ENCODE data around the gene FDCSP. TPM values are rescaled to one million over a fixed set of nuclear protein-coding genes. Genes with fewer than 3 reads are reported as not detected.

The FDCSP gene
- total and polyA plus RNA-seq, 9 of the 15 experiments (the other 6 are each of a cell fraction or from before 2014, with no cell fraction given) = not detected

GRCh38 chr4:70280567-70280966 lies 54.6 kb downstream of the FDCSP start (continued):
- TF ChIP-seq MGA (IDR thresholded peaks at IDR 0.05) (no peak), SFPQ (IDR thresholded peaks at IDR 0.05; ENCODE audit: low read depth, low read length) (no peak), ZNF780A (CRISPR knock-in tag; IDR thresholded peaks at IDR 0.05) (no peak), CC2D1A (IDR thresholded peaks at IDR 0.05) (no peak), HEY1 (CRISPR knock-in tag; IDR thresholded peaks at IDR 0.05; ENCODE audit: borderline replicate concordance) (no peak)

Other genes starting within 250 kb of the FDCSP start
Only the 7 nearest of the 11 such genes appear.
- not detected in 2 replicates for gene PRR27, start 71.9 kb upstream of the FDCSP start, total RNA-seq (2014; rRNA removed)
- gene PRR27, start 71.9 kb upstream of the FDCSP start, total RNA-seq (2014; rRNA removed; fragmentation: Illumina TruSeq; extraction: Trizol) = not detected in 2 replicates
- not detected in 2 replicates for gene PRR27, start 71.9 kb upstream of the FDCSP start, total RNA-seq (2015; rRNA removed; fragmentation: Illumina TruSeq; extraction: Trizol)
- gene PRR27, start 71.9 kb upstream of the FDCSP start, total RNA-seq (2021) = not detected in 2 replicates
- gene PRR27, start 71.9 kb upstream of the FDCSP start, polyA plus RNA-seq (2011; rRNA removed) = not detected in 2 replicates
- gene PRR27, start 71.9 kb upstream of the FDCSP start, polyA plus RNA-seq (2014; fragmentation: Illumina TruSeq; extraction: Trizol) = not detected in 2 replicates
- gene PRR27, start 71.9 kb upstream of the FDCSP start, polyA plus RNA-seq (2014; fragmentation: Nextera tagmentation; extraction: Ambion mirVana) = not detected
- gene PRR27, start 71.9 kb upstream of the FDCSP start, polyA plus RNA-seq (2014; rRNA removed) = not detected in 2 replicates
- gene ODAM, start 30.4 kb upstream of the FDCSP start, total RNA-seq (2014; rRNA removed) = not detected in 2 replicates
- not detected in 2 replicates for gene ODAM, start 30.4 kb upstream of the FDCSP start, total RNA-seq (2014; rRNA removed; fragmentation: Illumina TruSeq; extraction: Trizol)
- not detected in 2 replicates for gene ODAM, start 30.4 kb upstream of the FDCSP start, total RNA-seq (2015; rRNA removed; fragmentation: Illumina TruSeq; extraction: Trizol)
- not detected in 2 replicates for gene ODAM, start 30.4 kb upstream of the FDCSP start, total RNA-seq (2021)
- gene ODAM, start 30.4 kb upstream of the FDCSP start, polyA plus RNA-seq (2011; rRNA removed) = not detected in 2 replicates
- not detected in 2 replicates for gene ODAM, start 30.4 kb upstream of the FDCSP start, polyA plus RNA-seq (2014; fragmentation: Illumina TruSeq; extraction: Trizol)
- gene ODAM, start 30.4 kb upstream of the FDCSP start, polyA plus RNA-seq (2014; fragmentation: Nextera tagmentation; extraction: Ambion mirVana) = not detected
- gene ODAM, start 30.4 kb upstream of the FDCSP start, polyA plus RNA-seq (2014; rRNA removed) = not detected in 2 replicates
- gene CSN3, start 16.5 kb downstream of the FDCSP start, total RNA-seq (2014; rRNA removed) = not detected in 2 replicates
- not detected in 2 replicates for gene CSN3, start 16.5 kb downstream of the FDCSP start, total RNA-seq (2014; rRNA removed; fragmentation: Illumina TruSeq; extraction: Trizol)
- gene CSN3, start 16.5 kb downstream of the FDCSP start, total RNA-seq (2015; rRNA removed; fragmentation: Illumina TruSeq; extraction: Trizol) = not detected in 2 replicates
- gene CSN3, start 16.5 kb downstream of the FDCSP start, total RNA-seq (2021) = not detected in 2 replicates
- gene CSN3, start 16.5 kb downstream of the FDCSP start, polyA plus RNA-seq (2011; rRNA removed) = not detected in 2 replicates
- gene CSN3, start 16.5 kb downstream of the FDCSP start, polyA plus RNA-seq (2014; fragmentation: Illumina TruSeq; extraction: Trizol) = not detected in 2 replicates
- not detected for gene CSN3, start 16.5 kb downstream of the FDCSP start, polyA plus RNA-seq (2014; fragmentation: Nextera tagmentation; extraction: Ambion mirVana)
- gene CSN3, start 16.5 kb downstream of the FDCSP start, polyA plus RNA-seq (2014; rRNA removed) = not detected in 2 replicates
- not detected in 2 replicates for gene CABS1, start 108.9 kb downstream of the FDCSP start, total RNA-seq (2014; rRNA removed)
- not detected in 2 replicates for gene CABS1, start 108.9 kb downstream of the FDCSP start, total RNA-seq (2014; rRNA removed; fragmentation: Illumina TruSeq; extraction: Trizol)
- gene CABS1, start 108.9 kb downstream of the FDCSP start, total RNA-seq (2015; rRNA removed; fragmentation: Illumina TruSeq; extraction: Trizol) = not detected in 2 replicates
- not detected in 2 replicates for gene CABS1, start 108.9 kb downstream of the FDCSP start, total RNA-seq (2021)
- not detected in 2 replicates for gene CABS1, start 108.9 kb downstream of the FDCSP start, polyA plus RNA-seq (2011; rRNA removed)
- gene CABS1, start 108.9 kb downstream of the FDCSP start, polyA plus RNA-seq (2014; fragmentation: Illumina TruSeq; extraction: Trizol) = not detected in 2 replicates
- gene CABS1, start 108.9 kb downstream of the FDCSP start, polyA plus RNA-seq (2014; fragmentation: Nextera tagmentation; extraction: Ambion mirVana) = not detected
- not detected in 2 replicates for gene CABS1, start 108.9 kb downstream of the FDCSP start, polyA plus RNA-seq (2014; rRNA removed)
- not detected in 2 replicates for gene SMR3A, start 134.6 kb downstream of the FDCSP start, total RNA-seq (2014; rRNA removed)
- gene SMR3A, start 134.6 kb downstream of the FDCSP start, total RNA-seq (2014; rRNA removed; fragmentation: Illumina TruSeq; extraction: Trizol) = not detected in 2 replicates
- not detected in 2 replicates for gene SMR3A, start 134.6 kb downstream of the FDCSP start, total RNA-seq (2015; rRNA removed; fragmentation: Illumina TruSeq; extraction: Trizol)
- not detected in 2 replicates for gene SMR3A, start 134.6 kb downstream of the FDCSP start, total RNA-seq (2021)
- gene SMR3A, start 134.6 kb downstream of the FDCSP start, polyA plus RNA-seq (2011; rRNA removed) = not detected in 2 replicates
- not detected in 2 replicates for gene SMR3A, start 134.6 kb downstream of the FDCSP start, polyA plus RNA-seq (2014; fragmentation: Illumina TruSeq; extraction: Trizol)
- not detected for gene SMR3A, start 134.6 kb downstream of the FDCSP start, polyA plus RNA-seq (2014; fragmentation: Nextera tagmentation; extraction: Ambion mirVana)
- not detected in 2 replicates for gene SMR3A, start 134.6 kb downstream of the FDCSP start, polyA plus RNA-seq (2014; rRNA removed)
- gene SMR3B, start 157.0 kb downstream of the FDCSP start, total RNA-seq (2014; rRNA removed) = not detected in 2 replicates
- gene SMR3B, start 157.0 kb downstream of the FDCSP start, total RNA-seq (2014; rRNA removed; fragmentation: Illumina TruSeq; extraction: Trizol) = not detected in 2 replicates
- gene SMR3B, start 157.0 kb downstream of the FDCSP start, total RNA-seq (2015; rRNA removed; fragmentation: Illumina TruSeq; extraction: Trizol) = not detected in 2 replicates
- not detected in 2 replicates for gene SMR3B, start 157.0 kb downstream of the FDCSP start, total RNA-seq (2021)
- not detected in 2 replicates for gene SMR3B, start 157.0 kb downstream of the FDCSP start, polyA plus RNA-seq (2011; rRNA removed)
- gene SMR3B, start 157.0 kb downstream of the FDCSP start, polyA plus RNA-seq (2014; fragmentation: Illumina TruSeq; extraction: Trizol) = not detected in 2 replicates
- gene SMR3B, start 157.0 kb downstream of the FDCSP start, polyA plus RNA-seq (2014; fragmentation: Nextera tagmentation; extraction: Ambion mirVana) = not detected
- not detected in 2 replicates for gene SMR3B, start 157.0 kb downstream of the FDCSP start, polyA plus RNA-seq (2014; rRNA removed)
- not detected in 2 replicates for gene OPRPN, start 171.8 kb downstream of the FDCSP start, total RNA-seq (2014; rRNA removed)
- not detected in 2 replicates for gene OPRPN, start 171.8 kb downstream of the FDCSP start, total RNA-seq (2014; rRNA removed; fragmentation: Illumina TruSeq; extraction: Trizol)
- not detected in 2 replicates for gene OPRPN, start 171.8 kb downstream of the FDCSP start, total RNA-seq (2015; rRNA removed; fragmentation: Illumina TruSeq; extraction: Trizol)
- gene OPRPN, start 171.8 kb downstream of the FDCSP start, total RNA-seq (2021) = not detected in 2 replicates
- gene OPRPN, start 171.8 kb downstream of the FDCSP start, polyA plus RNA-seq (2011; rRNA removed) = not detected in 2 replicates
- not detected in 2 replicates for gene OPRPN, start 171.8 kb downstream of the FDCSP start, polyA plus RNA-seq (2014; fragmentation: Illumina TruSeq; extraction: Trizol)
- gene OPRPN, start 171.8 kb downstream of the FDCSP start, polyA plus RNA-seq (2014; fragmentation: Nextera tagmentation; extraction: Ambion mirVana) = not detected
- gene OPRPN, start 171.8 kb downstream of the FDCSP start, polyA plus RNA-seq (2014; rRNA removed) = not detected in 2 replicates

Measured in K562 (cell line).